Stimulated activated CD4-positive, alpha-beta T cell treated with anti-CD3 and anti-CD28 coated beads, Interleukin-4, amount 100 ng/mL, for 24 hours (primary cell): ENCODE results near the gene HMCES.
A peak's percentile ranks its signal among the peaks of the same experiment; 100 is the strongest.
"Not testable (repeated sequence)": the region's sequence is repeated elsewhere in the genome, so short reads cannot be mapped to it uniquely, and the experiment has no call there.

Experiments used
- DNase-seq: peaks from one replicate; pipeline ENCODE4 v3.0.0-alpha.2; 2020

HMCES gene

GRCh38 chr3:129323651-129324294, 45.1 kb downstream of the HMCES start:
- no peak for DNase-seq

- no peak for DNase-seq
Observed at GRCh38 chr3:129324855-129325254, 46.2 kb downstream of the HMCES start.

GRCh38 chr3:129325383-129325782, 46.7 kb downstream of the HMCES start:
- no peak for DNase-seq

GRCh38 chr3:129326138-129326537, 47.5 kb downstream of the HMCES start:
- no peak for DNase-seq

GRCh38 chr3:129326595-129326994, 47.9 kb downstream of the HMCES start:
- no peak for DNase-seq

GRCh38 chr3:129327510-129327909, 48.8 kb downstream of the HMCES start:
- no peak for DNase-seq

GRCh38 chr3:129329858-129330257, 51.2 kb downstream of the HMCES start:
- DNase-seq: no peak

- DNase-seq: no peak
Observed at GRCh38 chr3:129330409-129330808, 51.7 kb downstream of the HMCES start.

- no peak for DNase-seq
Observed at GRCh38 chr3:129333891-129334290, 55.2 kb downstream of the HMCES start.

- DNase-seq: no peak
Observed at GRCh38 chr3:129336093-129336706, 57.5 kb downstream of the HMCES start.

GRCh38 chr3:129337719-129338118, 59.0 kb downstream of the HMCES start:
- DNase-seq: not testable (repeated sequence)

GRCh38 chr3:129339186-129339585, 60.5 kb downstream of the HMCES start:
- DNase-seq: not testable (repeated sequence)

GRCh38 chr3:129339833-129340232, 61.2 kb downstream of the HMCES start:
- not testable (repeated sequence) for DNase-seq

GRCh38 chr3:129341331-129342141, 62.9 kb downstream of the HMCES start:
- no peak for DNase-seq

GRCh38 chr3:129343643-129344360, 65.1 kb downstream of the HMCES start:
- DNase-seq: peak; percentile 19

- DNase-seq: no peak
Observed at GRCh38 chr3:129344540-129345220, 66.0 kb downstream of the HMCES start.

GRCh38 chr3:129345281-129345680, 66.6 kb downstream of the HMCES start:
- no peak for DNase-seq

- no peak for DNase-seq
Observed at GRCh38 chr3:129345971-129346370, 67.3 kb downstream of the HMCES start.

GRCh38 chr3:129346695-129347457, 68.2 kb downstream of the HMCES start:
- DNase-seq: no peak

GRCh38 chr3:129347458-129347845, 68.8 kb downstream of the HMCES start:
- DNase-seq: no peak

GRCh38 chr3:129348734-129349133, 70.1 kb downstream of the HMCES start:
- no peak for DNase-seq

- DNase-seq: not testable (repeated sequence)
Observed at GRCh38 chr3:129349169-129349568, 70.5 kb downstream of the HMCES start.
